DMS53 treated with DMSO at 0.1 percent for 48 hours (cell line): ENCODE data around the gene EIF2B2.

Experiments
- DNase-seq: peaks from one replicate; lab custom pipeline; 2025; ENCODE audit not compliant: unreplicated experiment; lab: John Stamatoyannopoulos, UW

Gene EIF2B2

GRCh38 chr14:74973905-74974363, 28.8 kb upstream of the EIF2B2 start:
- no peak for DNase-seq

- DNase-seq = no peak
Observed at GRCh38 chr14:74974364-74975058, 28.2 kb upstream of the EIF2B2 start.

- DNase-seq = no peak
Observed at GRCh38 chr14:74975059-74975810, 27.5 kb upstream of the EIF2B2 start.

GRCh38 chr14:74976264-74977113, 26.2 kb upstream of the EIF2B2 start:
- DNase-seq = no peak

- DNase-seq = no peak
Observed at GRCh38 chr14:74977164-74977900, 25.4 kb upstream of the EIF2B2 start.

- DNase-seq = no peak
Observed at GRCh38 chr14:74977901-74978385, 24.8 kb upstream of the EIF2B2 start.

GRCh38 chr14:74978416-74978947, 24.2 kb upstream of the EIF2B2 start:
- no peak for DNase-seq

GRCh38 chr14:74979029-74979428, 23.7 kb upstream of the EIF2B2 start:
- DNase-seq = no peak

- no peak for DNase-seq
Observed at GRCh38 chr14:74979442-74980397, 23.0 kb upstream of the EIF2B2 start.

GRCh38 chr14:74980398-74980730, 22.4 kb upstream of the EIF2B2 start:
- no peak for DNase-seq

- no peak for DNase-seq
Observed at GRCh38 chr14:74980731-74981461, 21.8 kb upstream of the EIF2B2 start.

- DNase-seq = no peak
Observed at GRCh38 chr14:74981462-74981782, 21.3 kb upstream of the EIF2B2 start.

- DNase-seq = no peak
Observed at GRCh38 chr14:74981833-74982232, 20.9 kb upstream of the EIF2B2 start.

GRCh38 chr14:74982661-74983060, 20.1 kb upstream of the EIF2B2 start:
- DNase-seq = no peak

- no peak for DNase-seq
Observed at GRCh38 chr14:74983343-74983742, 19.4 kb upstream of the EIF2B2 start.

GRCh38 chr14:74984236-74985027, 18.3 kb upstream of the EIF2B2 start:
- no peak for DNase-seq

- no peak for DNase-seq
Observed at GRCh38 chr14:74985028-74985310, 17.8 kb upstream of the EIF2B2 start.

GRCh38 chr14:74985806-74986205, 16.9 kb upstream of the EIF2B2 start:
- DNase-seq = no peak
